Renal pelvis (tissue), 4 donors: Measurements from ENCODE around the gene APBA2. TPM values are rescaled to one million over a fixed set of nuclear protein-coding genes. Genes with fewer than 3 reads are reported as not detected.

Experiments used
- DNase-seq: peaks from one replicate; pipeline ENCODE4 v3.0.0-alpha.2; 2013
- polyA plus RNA-seq, 3 donors: library from polyadenylated mRNA; unstranded; fragments of 120-200 nt; gene quantifications; one replicate each; pipeline ENCODE4 v1.2.1, GENCODE V29; 2013; ENCODE audit not compliant: insufficient read length in 3 of 3

The APBA2 gene
- polyA plus RNA-seq, 3 donors = 12.6 to 18.3 (median 15.3) TPM

DNA sequence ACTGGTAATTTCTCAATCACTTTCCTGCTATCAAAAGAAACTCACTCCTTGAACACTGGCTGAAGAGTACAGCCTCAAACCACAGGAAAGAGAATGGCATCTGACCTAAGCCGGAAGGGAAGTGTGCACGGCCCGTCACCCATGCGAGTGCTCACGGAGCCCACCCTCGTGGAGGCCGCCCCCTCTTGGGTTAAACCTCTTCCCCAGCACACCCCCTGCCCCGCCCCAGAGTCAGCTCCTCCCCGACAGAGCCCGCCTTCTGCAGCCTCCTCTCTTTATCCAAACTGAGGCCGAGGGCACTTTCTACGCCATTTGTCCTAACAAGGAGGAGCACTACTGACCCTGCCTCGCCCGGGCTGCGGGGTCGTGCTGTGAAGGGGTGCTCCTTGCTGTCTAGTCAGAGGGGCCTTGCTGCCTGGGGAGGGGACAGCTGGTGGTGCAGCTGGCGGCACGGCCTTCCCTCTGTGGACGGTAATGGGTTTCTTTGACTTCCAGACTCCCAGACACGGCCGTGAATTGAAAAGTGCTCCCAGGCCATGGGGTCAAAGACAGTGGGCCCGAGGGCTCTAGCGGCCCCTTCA is 246.2 kb downstream of the APBA2 start:
- DNase-seq = no peak

DNA sequence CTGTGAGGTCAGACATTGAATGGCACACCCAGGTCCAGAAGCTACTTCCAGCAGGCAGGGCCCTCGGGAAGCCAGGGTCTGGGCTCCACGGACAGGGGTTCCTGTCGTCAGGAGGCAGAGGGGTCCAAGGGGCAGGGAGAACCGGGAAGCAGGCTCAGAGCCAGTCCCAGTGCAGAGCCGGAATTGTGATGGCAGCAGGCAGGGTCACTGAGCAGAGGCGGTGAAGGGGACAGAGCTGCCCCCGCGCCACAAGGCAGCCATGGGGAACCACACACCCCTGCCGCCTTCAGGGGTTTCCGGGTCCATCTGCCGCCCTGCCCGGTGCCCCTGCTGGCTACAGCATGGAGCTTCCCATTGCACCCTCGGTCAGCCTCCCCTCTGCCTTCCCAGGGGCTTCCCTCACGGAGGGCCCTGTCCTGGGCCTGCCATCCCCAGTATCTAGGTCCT is 247.0 kb downstream of the APBA2 start:
- no peak for DNase-seq

DNA sequence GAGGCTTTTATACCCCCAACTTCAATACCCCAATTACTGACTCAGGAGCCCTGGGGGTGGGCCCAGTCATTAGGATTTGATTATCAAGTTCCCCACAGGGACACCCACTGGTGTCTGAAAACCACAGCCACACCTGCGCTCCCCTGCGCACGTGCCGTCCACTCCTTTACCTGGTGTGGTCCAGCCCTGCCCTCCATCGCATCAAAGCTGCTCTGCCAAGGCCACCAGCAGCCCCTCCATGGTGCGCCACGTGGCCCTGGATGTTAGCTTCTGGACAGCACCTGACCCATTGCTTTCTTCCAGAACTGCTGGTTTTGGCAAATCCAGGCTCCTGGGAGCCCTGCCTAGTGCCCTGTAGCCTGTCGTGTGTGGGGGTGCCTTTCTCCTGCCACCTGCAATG is 247.5 kb downstream of the APBA2 start:
- DNase-seq = no peak

DNA sequence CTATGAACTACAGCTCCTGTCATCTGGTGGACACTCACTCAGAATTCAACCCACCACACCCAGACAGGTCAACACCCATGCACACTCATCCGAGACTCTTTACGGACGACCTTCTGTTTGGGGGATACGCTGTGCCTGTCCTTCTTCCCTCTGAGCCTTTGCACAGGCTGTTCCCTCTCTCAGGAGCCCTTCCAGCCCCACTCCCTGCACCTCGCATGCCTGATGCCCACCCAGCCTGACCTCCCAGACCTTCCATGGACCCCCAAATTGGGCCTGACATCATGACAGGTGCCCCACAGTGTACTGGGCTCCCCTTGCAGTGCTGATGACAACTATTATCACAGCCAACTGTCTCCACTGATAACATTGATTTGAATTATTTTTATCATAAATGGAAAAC is 248.0 kb downstream of the APBA2 start:
- no peak for DNase-seq

DNA sequence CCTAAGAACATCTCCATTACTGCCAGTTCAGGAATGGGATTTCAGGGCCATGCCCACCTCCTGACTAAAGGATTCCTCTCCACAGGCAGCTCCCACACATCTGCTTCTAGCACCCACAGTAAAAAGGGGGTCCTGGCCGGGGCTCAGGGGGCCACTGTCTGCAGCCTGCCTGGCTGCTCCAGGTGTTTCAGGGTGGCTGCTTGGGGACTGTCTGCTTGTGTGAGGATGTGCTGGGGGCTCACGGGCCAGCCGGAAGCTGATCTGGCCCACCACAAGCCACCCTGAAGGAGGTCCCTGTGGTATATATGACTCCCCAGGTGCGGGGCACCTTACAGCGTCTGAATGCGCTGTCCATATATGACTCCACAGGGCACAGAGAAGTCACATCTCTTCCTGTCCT is 248.5 kb downstream of the APBA2 start:
- DNase-seq = no peak

DNA sequence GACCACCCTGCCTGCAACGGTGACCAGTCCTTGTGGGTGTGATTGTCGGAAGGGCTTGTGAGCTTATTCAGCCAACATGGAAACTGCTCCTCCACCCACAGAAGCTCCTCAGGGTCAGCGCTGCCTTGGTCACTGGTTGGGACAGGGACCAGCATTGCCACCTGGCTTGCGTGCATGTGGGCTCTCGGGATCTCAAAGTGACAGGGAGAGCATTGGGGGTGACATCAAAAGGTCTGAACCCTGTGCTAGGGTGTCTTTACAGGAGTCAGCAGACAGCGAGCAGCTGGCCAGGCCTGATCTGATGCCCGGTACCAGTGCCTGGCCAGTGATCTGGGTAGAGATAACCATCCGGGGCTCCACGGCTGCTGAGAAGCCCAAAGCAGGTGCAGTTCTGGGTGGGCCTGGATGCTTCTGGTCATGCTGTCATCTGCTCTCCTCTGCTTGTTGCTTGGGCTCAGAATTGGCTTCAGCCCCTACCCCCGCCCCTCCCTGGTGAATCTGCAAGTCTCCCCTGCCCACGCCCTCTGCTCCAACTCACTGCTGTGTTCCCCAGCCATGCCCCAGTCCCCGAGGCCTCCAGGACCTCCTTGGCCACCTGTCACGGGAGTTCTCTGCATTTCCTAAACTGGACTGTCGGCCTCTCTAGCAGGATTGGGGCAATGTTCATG is 249.0 kb downstream of the APBA2 start:
- DNase-seq = no peak

DNA sequence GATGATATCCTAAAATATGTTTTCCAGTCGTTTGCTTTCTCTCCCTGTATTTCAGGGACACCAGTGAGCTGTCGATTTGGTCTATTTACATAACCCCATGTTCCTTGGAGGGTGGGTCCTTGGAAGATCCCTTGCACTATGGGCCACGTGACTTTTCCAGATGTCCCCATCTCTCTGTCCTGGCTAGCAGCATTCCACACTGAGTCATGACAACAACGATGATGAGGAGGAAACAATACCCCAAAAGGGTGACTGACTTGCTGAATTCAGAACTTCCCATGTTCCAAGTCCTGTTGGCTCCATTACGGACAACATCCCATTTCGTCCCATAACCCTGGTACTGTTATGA is 249.5 kb downstream of the APBA2 start:
- DNase-seq = no peak

DNA sequence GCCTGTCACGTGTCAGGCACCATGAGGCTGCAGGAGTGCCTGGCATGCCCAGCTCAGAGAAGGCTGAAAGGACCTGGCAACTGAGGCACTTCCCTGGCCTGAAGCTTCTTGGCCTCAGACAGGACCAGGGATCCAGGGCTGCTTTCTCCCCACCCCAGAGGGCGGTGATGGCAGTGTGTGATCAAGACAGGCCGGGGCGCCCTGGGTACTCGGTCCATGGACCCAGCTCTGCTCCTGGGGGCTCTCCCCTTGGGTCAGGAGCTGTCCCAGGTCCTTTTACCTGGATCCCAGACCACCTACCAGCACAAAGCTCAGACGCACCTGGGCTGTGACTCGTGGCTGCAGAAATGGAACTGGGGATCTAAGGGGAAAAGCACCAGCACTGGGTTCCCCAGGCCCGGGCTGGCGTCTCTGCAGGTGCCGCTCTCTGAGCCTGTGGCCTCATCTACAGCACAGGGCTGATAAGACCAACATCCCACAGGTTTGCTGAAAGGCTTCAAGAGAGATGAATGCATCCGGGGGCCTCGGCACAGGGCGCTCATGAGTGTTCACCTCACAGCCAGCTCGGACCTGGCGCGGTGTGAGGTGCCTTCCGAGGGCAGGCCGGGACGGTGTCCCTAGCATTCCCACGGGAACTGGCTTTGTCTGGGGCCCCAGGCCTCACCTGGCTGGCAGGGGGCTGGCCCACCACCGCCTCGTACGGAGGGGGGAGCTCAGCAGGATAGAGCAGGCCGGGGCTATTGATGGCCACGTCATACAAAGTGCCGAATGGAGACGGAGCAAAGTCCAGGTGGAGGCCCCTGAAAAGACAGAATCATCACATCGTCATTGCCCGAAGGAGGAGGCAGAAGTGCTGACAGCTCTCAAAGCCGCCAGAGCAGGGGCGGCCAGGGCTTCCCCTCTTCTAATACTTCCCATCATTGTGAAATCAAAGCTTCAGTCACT is 250.2 kb downstream of the APBA2 start:
- no peak for DNase-seq

DNA sequence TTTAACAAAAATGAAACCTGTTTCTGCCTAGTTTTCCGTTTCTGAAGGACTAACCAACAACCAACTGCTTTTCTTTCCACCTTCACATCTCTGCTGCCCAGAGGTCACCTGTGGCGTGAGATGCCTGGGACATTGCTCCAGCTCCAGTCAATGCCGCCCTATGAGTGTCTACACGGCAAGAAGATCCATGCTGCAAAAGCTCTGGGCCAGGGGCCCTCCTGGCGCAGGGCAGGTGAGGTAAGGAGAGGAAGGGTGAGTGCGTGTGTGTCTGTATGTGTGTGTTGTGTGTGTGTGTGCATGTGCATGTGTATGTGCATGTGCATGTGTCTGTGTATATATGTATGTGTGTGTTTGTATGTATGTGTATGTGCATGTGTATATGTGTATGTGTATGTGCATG is 252.5 kb downstream of the APBA2 start:
- no peak for DNase-seq

DNA sequence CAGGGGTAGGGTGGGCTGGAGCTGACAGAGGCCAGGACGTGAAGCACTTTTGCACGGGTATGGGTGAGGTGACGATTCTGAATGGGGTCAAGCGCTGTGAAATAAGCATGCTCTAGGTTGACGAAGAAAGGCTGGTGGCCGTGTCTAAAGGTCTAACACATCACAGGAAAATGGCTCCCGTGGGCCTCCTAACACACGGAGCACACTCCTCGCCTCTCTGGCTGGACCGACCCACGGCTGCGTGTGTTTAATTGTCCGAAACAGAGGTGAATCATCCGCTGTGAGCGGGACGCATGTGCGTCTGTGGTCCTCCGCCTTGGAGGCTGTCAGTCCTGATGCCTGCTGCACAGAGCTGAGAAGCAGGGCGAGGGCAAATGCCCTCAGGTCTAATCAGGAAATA is 253.3 kb downstream of the APBA2 start:
- no peak for DNase-seq

DNA sequence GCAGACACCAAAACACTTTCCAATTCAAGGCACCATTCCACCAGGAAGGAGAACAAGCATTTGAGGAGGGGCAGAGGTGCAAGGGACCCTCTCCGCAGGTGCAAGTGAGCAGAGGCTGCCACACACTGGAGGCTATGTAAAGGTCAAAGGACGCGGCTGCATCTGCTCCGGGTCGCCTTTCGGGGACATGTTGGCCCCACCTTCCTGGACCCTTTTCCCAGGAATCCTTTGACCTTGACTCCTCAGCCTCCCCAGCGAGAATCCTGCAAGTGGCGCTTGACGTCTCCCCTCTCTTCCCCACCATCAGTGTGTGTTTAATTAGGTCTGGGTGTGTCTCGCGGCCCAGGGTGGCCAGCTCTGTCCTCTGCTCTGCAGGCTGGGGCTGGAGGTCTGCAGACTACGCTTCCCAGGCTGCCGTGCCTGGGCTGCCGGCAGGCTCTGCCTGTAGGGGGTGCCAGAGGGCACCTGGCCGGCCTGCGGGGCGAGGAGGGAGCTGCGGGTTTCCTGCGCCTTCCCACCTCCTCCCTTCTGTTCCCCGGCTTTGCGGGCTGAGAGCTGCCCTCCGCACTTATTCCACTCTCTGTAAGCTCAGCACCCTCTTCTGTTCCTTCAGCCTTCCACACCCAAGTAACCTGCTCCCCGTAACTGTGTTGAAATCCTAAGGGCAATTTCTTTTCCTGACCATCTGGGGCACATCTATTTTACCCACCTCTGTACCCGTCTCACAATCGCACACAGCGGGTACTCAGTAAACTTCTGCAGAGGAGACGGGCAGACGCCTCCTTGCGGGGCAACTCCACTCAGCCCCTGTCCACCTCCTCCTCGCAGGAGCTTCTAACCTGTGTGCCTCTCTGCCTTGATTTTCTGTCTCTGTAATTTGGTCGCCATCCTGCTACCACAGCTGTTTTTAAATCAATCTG is 254.0 kb downstream of the APBA2 start:
- peak; percentile 46 for DNase-seq

DNA sequence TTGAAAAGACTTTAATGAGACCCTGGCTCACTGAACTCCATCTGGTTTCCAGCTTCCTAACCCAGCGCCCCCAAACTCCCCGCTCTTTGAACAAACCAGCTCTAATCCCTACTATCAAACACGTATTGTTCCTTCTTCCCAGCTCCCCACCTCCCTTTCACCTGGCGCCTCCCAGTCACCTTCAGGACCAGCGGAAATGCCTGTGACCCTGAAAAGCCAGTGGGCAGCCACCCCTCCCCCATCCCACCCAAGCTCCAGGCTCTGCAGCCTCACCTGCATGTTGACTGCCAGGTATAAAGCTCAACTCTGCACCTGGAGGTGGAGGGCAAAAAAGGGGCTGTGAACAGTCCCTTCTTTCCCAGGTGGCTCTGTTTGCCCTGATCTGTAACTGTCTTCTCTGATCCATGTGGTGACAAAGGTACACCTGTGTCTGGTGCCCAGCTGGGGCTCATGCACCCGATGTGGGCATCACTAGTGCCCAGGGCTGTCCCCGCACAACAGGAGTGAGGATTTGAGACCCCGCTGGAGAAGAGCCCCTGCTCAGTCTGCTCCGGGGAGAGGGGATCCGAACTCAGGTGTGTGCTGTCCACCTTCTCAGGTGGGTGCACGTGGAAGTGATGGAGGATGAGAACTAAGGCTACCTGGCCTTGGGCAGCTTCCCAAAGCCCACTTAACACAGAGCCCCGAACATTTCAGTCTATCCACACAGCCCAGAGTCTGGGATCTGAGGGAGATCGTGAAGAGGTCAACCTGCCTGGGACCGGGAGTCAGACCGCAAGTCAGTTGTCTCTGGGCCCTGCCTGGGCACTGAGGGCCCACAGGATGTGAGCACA is 254.9 kb downstream of the APBA2 start:
- no peak for DNase-seq

DNA sequence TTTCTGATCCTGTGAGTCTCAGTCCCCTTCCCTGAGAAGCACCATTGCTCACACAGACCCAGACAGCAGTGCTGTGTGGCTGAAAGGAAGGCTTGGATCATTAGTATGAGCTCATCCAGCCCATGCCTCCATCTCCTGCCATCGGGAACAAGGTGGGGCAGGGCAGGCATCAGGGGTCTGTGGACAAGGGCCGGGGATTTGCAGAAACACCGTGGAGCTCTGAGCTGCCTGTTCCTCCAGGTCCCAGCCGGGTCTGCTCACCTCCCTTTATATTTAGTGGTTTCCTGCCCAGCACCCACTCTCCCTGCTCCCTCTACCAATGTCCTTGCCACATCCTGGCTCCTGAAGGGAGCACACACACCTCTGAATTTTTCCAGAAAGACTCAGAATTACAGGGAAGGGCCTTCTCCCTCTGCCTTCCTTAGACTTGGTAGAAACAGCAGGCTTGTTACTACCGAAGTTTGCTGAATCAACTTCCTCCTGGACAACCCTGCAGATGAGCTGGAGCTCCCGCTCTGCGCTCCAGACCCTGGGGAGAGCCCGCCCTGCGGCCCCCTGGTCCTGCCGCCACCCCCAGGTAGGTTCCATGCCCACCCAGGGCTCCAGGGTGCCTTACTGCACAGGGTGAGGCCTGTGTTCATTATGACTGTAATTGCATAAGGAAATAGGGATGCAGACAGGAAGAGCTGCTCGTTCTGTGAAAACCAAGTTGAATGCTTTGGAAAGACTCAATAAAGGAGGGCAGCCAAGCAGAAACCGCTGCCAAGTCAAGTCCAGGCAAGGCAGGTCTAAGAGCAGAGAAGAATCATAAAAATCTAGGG is 255.7 kb downstream of the APBA2 start:
- DNase-seq = no peak

DNA sequence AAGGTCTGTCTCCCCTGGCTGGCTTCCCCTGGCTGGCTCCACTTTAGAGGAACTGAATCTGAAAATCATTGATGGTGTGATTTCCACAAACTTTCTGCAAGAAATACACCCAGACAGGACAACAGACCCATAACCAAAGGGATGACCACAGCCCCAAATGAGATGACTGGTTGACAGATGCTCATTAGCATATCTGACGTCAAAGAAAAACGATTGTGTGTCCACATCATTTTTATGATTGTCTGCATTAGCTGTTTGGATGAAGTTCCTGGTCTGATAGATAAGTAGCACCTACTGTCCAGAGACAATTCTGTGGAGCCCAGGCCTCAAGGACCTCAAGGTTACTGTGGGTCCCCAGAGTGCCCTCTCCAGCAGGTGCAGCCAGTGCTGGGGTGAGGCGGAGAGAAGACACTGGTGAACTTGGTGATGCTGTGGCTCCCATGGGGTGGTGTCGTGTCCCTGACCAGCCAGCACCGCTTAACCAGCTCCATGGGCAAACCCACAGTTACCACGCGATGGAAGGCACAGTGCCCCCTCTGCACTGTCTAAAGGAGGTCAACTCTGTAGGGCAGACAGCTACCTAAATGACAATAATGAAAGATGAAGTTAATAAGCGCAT is 256.5 kb downstream of the APBA2 start:
- DNase-seq = no peak

DNA sequence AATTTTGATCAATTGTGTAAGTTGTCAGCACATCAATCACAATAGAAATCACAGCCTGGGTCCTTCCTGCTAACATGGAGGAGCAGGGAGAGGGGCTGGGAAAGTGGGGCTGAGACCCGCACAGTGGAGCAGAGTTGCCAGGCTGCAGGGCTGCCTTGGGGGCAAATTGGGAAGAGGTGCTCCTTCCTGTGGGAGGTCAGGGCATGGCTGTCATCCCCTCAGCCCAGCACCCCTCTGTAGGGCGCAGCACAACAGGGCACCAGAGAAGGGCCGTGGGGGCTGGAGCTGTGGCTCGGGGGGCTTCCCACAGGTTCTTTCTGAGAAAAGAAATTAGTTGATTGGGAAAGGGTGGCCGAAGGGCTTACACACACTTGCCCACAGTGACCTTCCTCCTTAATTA is 257.5 kb downstream of the APBA2 start:
- no peak for DNase-seq

DNA sequence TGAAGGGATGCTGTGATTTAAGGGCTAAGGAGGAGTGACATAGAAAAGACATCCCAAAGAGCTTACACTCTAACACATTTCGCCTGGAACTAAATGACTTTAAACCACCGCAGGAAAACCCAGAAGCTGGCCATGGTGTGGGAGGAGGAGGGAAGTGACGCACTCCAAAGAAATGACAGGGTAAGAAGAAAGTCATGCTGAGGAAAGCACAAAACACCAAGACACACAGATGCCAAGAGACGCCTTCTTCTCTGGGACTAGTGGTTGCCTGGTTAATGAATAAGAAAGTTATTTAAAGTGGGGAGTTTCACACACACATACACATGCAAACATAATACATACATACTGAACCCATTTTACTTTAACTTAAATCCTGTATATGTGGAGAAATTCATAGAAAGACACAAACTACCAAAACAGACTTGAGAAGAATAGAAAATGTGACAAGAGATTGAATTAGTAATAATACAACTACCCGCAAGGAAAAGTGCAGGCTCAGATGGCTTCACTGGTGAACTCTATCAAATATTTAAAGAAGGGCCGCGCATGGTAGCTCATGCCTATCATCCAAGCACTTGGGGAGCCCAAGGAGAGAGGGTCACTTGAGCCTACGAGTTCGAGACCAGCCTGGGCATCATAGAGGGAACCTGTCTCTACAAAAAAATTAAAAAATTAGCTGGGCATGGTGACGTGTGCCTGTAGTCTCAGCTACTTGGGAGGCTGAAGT is 258.3 kb downstream of the APBA2 start:
- DNase-seq = no peak

DNA sequence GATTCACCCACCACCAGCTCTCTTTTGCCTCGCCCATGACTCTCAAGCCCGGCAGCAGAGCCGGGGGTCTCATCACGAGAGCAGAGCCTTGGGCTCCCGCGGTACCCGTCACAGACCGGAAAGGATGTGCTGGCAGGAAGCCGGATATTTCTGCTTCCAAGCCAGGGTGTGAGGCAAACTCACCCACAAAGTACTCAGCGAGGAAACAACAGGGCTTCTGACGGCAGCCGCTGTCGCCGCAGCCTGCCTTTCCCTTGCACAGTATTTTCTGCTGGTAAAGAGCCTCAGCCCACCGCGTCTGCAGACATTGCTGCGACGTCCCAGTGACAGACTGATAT is 263.9 kb downstream of the APBA2 start:
- DNase-seq = no peak

DNA sequence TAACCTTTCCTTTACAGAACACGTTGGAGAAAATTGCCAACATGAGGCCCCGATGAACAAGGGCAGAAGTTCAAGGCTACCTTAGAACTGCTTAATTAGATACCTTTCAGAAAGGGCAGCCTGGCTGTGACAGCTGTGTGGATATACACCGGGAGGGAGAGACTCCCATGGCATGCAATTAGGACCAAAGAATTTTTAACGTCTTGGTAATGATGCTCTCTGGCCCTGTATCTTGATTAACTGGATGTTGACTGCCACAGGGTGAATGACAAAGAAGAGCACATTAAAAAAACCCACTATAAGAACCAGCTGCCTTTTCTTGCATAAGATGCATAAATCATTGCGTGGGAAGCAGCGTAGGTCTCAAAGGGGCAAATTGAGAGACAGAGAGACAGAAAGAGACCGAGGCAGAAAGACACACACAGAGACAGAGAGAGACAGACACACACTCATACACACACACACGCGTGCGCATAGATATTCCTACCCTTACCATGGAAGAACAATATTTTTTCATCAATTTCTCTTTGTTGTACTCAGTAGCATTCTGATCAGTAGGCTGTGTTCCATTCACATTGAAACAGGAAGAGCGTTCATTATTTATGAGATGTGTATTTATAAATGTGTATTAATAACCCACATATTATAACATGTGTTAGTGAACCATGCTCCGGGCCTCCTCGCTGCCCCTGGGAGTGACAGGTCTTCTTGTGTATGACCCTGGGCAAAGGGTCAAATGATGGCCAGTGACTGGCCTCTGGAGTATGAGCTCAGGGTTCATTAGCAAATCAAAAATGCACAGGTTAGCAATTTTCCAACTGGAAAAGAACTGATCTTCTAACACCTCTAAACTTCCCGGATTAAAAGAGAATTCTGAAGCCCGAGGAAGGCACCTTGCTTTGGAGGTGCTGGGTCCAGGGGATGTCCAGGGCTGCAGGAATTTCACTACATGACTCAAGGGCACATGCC is 265.0 kb downstream of the APBA2 start:
- DNase-seq = no peak
